A549 (cell line): ENCODE results near the gene NME7. TPM values are rescaled to one million over a fixed set of nuclear protein-coding genes. Genes with fewer than 3 reads are reported as not detected.
A peak's percentile ranks its signal among the peaks of the same experiment; 100 is the strongest.

Experiments
- ATAC-seq, 2 experiments: fragments of 200-7000 bp in 1 of 2; fragments of >200 bp in 1 of 2; cut with Nextera tagmentation in 1 of 2; cut with Tn5 transposase in 1 of 2; 3 replicates each; pipeline versions ENCODE4 v1.8.0 to v1.9.1; 2018 to 2020; ENCODE audit warnings: mild to moderate bottlenecking in 1 of 2, moderate library complexity in 1 of 2
- CTCF ChIA-PET: fragments of 300-600 bp; sonication (Branson Sonifier 250); formaldehyde crosslinking; extraction: SDS; loops from one replicate; lab custom pipeline; 2021; ENCODE audit warnings: antibody characterized with exemption, inconsistent platforms; lab: Yijun Ruan, JAX
- POLR2A ChIA-PET: fragments of 350-600 bp; formaldehyde crosslinking; extraction: SDS; loops from one replicate; lab custom pipeline; 2021; ENCODE audit warnings: antibody characterized with exemption, inconsistent platforms; lab: Yijun Ruan, JAX
- DNase-seq, 2 experiments: peaks; one replicate each; pipeline versions ENCODE4 v3.0.0 to v3.0.0-alpha.2; 2011 to 2016; ENCODE audit warnings: low read depth in 1 of 2, low spot score in 1 of 2
- FAIRE-seq: peaks from 2 replicates; lab custom pipeline; 2011; peaks lifted over from hg19 to GRCh38; lab: Jason Lieb, UNC
- H3K27ac ChIP-seq, 2 experiments: fragments of >200 bp; sonication (Bioruptor Twin); formaldehyde crosslinking; 3 replicates each; pipeline ENCODE4 v1.5.1; 2016 to 2017
- H3K4me1 ChIP-seq: fragments of >200 bp; sonication (Bioruptor Twin); formaldehyde crosslinking; 3 replicates; pipeline ENCODE4 v1.6.1; 2016
- H3K4me2 ChIP-seq: fragments of >200 bp; sonication (Bioruptor Twin); formaldehyde crosslinking; 3 replicates; pipeline ENCODE4 v1.6.1; 2016
- H3K4me3 ChIP-seq: fragments of >200 bp; sonication (Bioruptor Twin); formaldehyde crosslinking; 3 replicates; pipeline ENCODE4 v1.5.1; 2016
- H3K9me3 ChIP-seq: fragments of >200 bp; sonication (Bioruptor Twin); formaldehyde crosslinking; 3 replicates; pipeline ENCODE4 v1.6.1; 2016
- ATOH8 ChIP-seq: fragments of 250-450 bp; sonication (Bioruptor Pico); IDR thresholded peaks from 2 replicates; pipeline ENCODE4 v1.5.0; 2020; ENCODE audit warnings: low read depth, mild to moderate bottlenecking, moderate library complexity
- CBX8 ChIP-seq: fragments of 200-600 bp; sonication (generic); IDR thresholded peaks from 2 replicates; pipeline ENCODE4 v1.6.1; 2016
- E2F6 ChIP-seq: IDR thresholded peaks from 2 replicates; pipeline ENCODE4 v1.6.1; 2012; ENCODE audit warnings: low read depth, borderline replicate concordance
- EHF ChIP-seq: fragments of 250-450 bp; sonication (Bioruptor Pico); IDR thresholded peaks from 2 replicates; pipeline ENCODE4 v1.5.0; 2020; ENCODE audit warnings: mild to moderate bottlenecking
- EP300 ChIP-seq, 2 experiments: fragments of >200 bp; sonication (Bioruptor Twin); formaldehyde crosslinking; IDR thresholded peaks; 2 replicates in 1 of 2; 3 replicates in 1 of 2; pipeline ENCODE4 v1.6.1; 2016 to 2017
- FOSL2 ChIP-seq, 2 experiments: fragments of 450-650 bp in 1 of 2; fragments of >200 bp in 1 of 2; sonication (Bioruptor Twin) in 1 of 2; formaldehyde crosslinking; IDR thresholded peaks; 2 replicates each; pipeline versions ENCODE4 v1.5.0 to v1.6.1; 2016 to 2020; ENCODE audit warnings: mild to moderate bottlenecking in 1 of 2, moderate library complexity in 1 of 2
- FOXS1 ChIP-seq: fragments of 250-450 bp; sonication (Bioruptor Pico); IDR thresholded peaks from 2 replicates; pipeline ENCODE4 v1.5.0; 2020; ENCODE audit warnings: mild to moderate bottlenecking, moderate library complexity
- HDAC2 ChIP-seq: fragments of 200-600 bp; sonication (generic); IDR thresholded peaks from 2 replicates; pipeline ENCODE4 v1.6.1; 2016
- HEYL ChIP-seq: fragments of 250-450 bp; sonication (Bioruptor Pico); IDR thresholded peaks from 2 replicates; pipeline ENCODE4 v1.8.0; 2021; ENCODE audit warnings: mild to moderate bottlenecking, moderate library complexity
- MAFK ChIP-seq: fragments of 450-650 bp; IDR thresholded peaks from 2 replicates; pipeline ENCODE4 v1.6.1; 2014; ENCODE audit not compliant: partially characterized antibody
- MAX ChIP-seq: IDR thresholded peaks from 2 replicates; pipeline ENCODE4 v1.6.1; 2012
- MAZ ChIP-seq: fragments of 150-350 bp; IDR thresholded peaks from 2 replicates; pipeline ENCODE4 v1.6.1; 2014; ENCODE audit warnings: antibody characterized with exemption, low read depth, low read length, borderline replicate concordance
- NFE2L2 ChIP-seq: fragments of 150-350 bp; conservative IDR thresholded peaks from 2 replicates; pipeline ENCODE4 v1.6.1; 2014; ENCODE audit warnings: low read length
- POLR2AphosphoS2 ChIP-seq: conservative IDR thresholded peaks from 2 replicates; pipeline ENCODE4 v1.6.1; 2012; ENCODE audit warnings: low read length, improper control_type of control experiment, inconsistent platforms
- RAD21 ChIP-seq, 2 experiments: fragments of >200 bp in 1 of 2; sonication (Bioruptor Twin) in 1 of 2; formaldehyde crosslinking in 1 of 2; IDR thresholded peaks in 1 of 2; conservative IDR thresholded peaks in 1 of 2; 2 replicates in 1 of 2; 3 replicates in 1 of 2; pipeline ENCODE4 v1.6.1; 2012 to 2018; ENCODE audit warnings: inconsistent platforms in 1 of 2
- SMC3 ChIP-seq: fragments of >200 bp; sonication (Bioruptor Twin); formaldehyde crosslinking; IDR thresholded peaks from 3 replicates; pipeline ENCODE4 v1.6.1; 2018; ENCODE audit warnings: inconsistent platforms
- USF2 ChIP-seq: fragments of 450-650 bp; IDR thresholded peaks from 2 replicates; pipeline ENCODE4 v1.6.1; 2014; ENCODE audit warnings: antibody characterized with exemption
- ZSCAN20 ChIP-seq: fragments of 250-450 bp; sonication (Bioruptor Pico); IDR thresholded peaks from 2 replicates; pipeline ENCODE4 v1.8.0; 2022; ENCODE audit warnings: mild to moderate bottlenecking, moderate library complexity
- WGBS: methylation state at CpG from one replicate; pipeline ENCODE4 v1.1.6; 2017; ENCODE audit errors: missing lambda C conversion rate; 5-methylcytosine and 5-hydroxymethylcytosine counted together
- polyA plus RNA-seq, 4 experiments: library from polyadenylated mRNA; depleted of rRNA in 3 of 4; stranded (reverse); fragments of >200 nt; fragmentation: RNase III in 1 of 4; extraction: RNeasy Plus Mini Kit Qiagen cat#74134 plus additional on column Dnase treatment in 1 of 4; gene quantifications; 2 replicates in 3 of 4; 3 replicates in 1 of 4; pipeline ENCODE4 v1.2.3, GENCODE V29; 2011 to 2017

Gene NME7
- polyA plus RNA-seq, 2 of the 4 experiments (the other 2 are of a cell fraction), result 39.5 to 62.3 TPM

GRCh38 chr1:169105434-169106094 is 262.0 kb downstream of the NME7 start:
- ChIA-PET CTCF (interaction anchor here (0.6 to 3.1 kb wide), 5 partner anchors 22 to 762 kb away, joined by 3 to 17 read pairs (median 5); no protein-coding TSS in a partner anchor), POLR2A (interaction anchor here (0.7 to 2.5 kb wide), 20 partner anchors 8 to 506 kb away, joined by 3 to 9 read pairs (median 3); partner anchors contain the start of genes BLZF1 and NME7)
- peaks cover 36% of the 10 kb centered on the region for H3K4me1 ChIP-seq
- ATAC-seq, result peak; percentile 42 to 62
- peak overlapping the region; percentile 92 for H3K4me3 ChIP-seq
- H3K27ac ChIP-seq, result peak overlapping the region; percentile 96 to 98
- peak overlapping the region; percentile 68 for H3K4me2 ChIP-seq
- WGBS, result 3% methylated on average over 24 of the region's 47 CpGs
- TF ChIP-seq E2F6, result peak; percentile 71
- no peak for TF ChIP-seq ZSCAN20 (CRISPR knock-in tag)
- no peak for TF ChIP-seq HDAC2
- TF ChIP-seq SMC3, result 0 out of 3 replicates have a peak, but pooled peaks have one; percentile 18
- no peak for TF ChIP-seq ATOH8 (CRISPR knock-in tag)
- peak; percentile 23; the same call in 1 of the 2 replicates for TF ChIP-seq MAX
- 0 out of 5 replicates have a peak, but pooled peaks of 1 of the 2 experiments have one; percentile 19 for TF ChIP-seq EP300 (IDR thresholded peaks at IDR 0.05)
- TF ChIP-seq HEYL, result no peak
- TF ChIP-seq USF2, result peak; percentile 55; the same call in 1 of the 2 replicates
- FAIRE-seq, result no peak
- DNase-seq, result peak; percentile 70 to 85
- H3K9me3 ChIP-seq, result no peaks in the 10 kb centered on the region

GRCh38 chr1:169105087-169105433 is 262.5 kb downstream of the NME7 start:
- Histone ChIP-seq H3K4me1 (peaks cover 34% of the 10 kb centered on the region), H3K27ac (peak overlapping the region; percentile 96 to 98), H3K9me3 (no peaks in the 10 kb centered on the region), H3K4me3 (peak overlapping the region; percentile 92), H3K4me2 (peak overlapping the region; percentile 68)
- FAIRE-seq (no peak), DNase-seq (no peak), ATAC-seq (no peak)
- POLR2A ChIA-PET, result interaction anchor here (1.0 to 2.5 kb wide), 6 partner anchors 12 to 506 kb away, joined by 3 to 8 read pairs (median 4); no protein-coding TSS in a partner anchor
- 65% methylated on average over 6 of the region's 6 CpGs for WGBS
- CTCF ChIA-PET, result interaction anchor here (1.3 to 3.1 kb wide), 4 partner anchors 14 to 762 kb away, joined by 3 to 17 read pairs (median 10); no protein-coding TSS in a partner anchor
- TF ChIP-seq NFE2L2 (0 out of 2 replicates have a peak, but pooled peaks have one; percentile 11), MAFK (peak; percentile 56), FOSL2 (IDR thresholded peaks at IDR 0.05) (no peak), FOSL2 (CRISPR knock-in tag; IDR thresholded peaks at IDR 0.05) (no peak)
- TF ChIP-seq, all 56 proteins: peak for 2

GRCh38 chr1:169103480-169103893 is 264.1 kb downstream of the NME7 start:
- Histone ChIP-seq H3K4me3 (no peak overlapping the region), H3K27ac (peak overlapping the region; percentile 16 to 98; a peak in 5 of 6 replicates), H3K4me1 (peaks cover 34% of the 10 kb centered on the region), H3K4me2 (peak overlapping the region; percentile 45), H3K9me3 (no peaks in the 10 kb centered on the region)
- no peak for DNase-seq
- ChIA-PET CTCF (interaction anchor here (0.7 to 2.7 kb wide), 4 partner anchors 11 to 664 kb away, joined by 3 to 14 read pairs (median 4); no protein-coding TSS in a partner anchor), POLR2A (no interaction called here)
- 62% methylated on average over 6 of the region's 6 CpGs for WGBS
- no peak for ATAC-seq
- FAIRE-seq, result no peak
- TF ChIP-seq POLR2AphosphoS2 (no peak), FOXS1 (no peak), RAD21 (conservative IDR thresholded peaks at IDR 0.05 in 1 of 2, IDR thresholded peaks at IDR 0.05 in 1 of 2) (no peak), EHF (no peak), MAZ (no peak), CBX8 (no peak)
